ENCODE measurements around the gene CD36.

The CD36 gene

DNA sequence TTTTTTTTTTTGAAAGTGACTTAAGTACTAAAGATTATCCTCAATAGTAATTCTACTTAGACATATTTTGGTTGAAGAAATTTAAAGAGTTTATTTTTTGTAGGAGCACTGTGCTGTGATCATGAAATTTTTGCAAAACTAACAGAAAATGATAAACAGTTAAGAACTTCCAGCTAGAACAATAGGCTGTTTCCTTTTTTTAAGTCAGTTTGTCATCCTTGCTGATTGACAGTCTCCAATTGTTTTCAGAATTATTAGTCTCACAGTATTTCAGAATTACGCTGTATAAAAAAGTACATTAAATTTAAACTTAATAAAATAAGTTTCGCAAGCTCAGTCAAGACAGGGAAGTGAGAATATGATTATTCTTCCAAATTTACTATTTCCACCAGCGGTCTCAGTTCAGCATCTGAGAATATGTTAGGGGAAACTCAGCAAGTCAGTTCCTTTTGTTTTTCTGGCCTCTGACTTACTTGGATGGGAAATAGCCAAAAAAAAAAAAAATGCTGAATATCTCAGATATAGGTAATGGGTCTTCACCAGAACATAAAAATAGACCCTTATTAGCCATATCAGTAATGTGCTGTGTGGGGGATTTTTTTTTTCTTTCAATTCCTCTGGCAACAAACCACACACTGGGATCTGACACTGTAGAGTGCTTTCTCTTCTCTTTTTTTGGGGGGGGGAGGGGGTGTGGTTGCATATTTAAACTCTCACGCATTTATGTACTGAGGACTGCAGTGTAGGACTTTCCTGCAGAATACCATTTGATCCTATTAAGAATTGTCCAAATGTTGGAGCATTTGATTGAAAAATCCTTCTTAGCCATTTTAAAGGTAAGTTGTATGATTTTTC, at the start of gene CD36:
TSS of gene CD36 (plus strand) at position 732 of the 855 bp plus-strand sequence. CDS start 8,099 bp downstream, outside the sequence.
- H3K4me1 ChIP-seq (ENCODE audit: control insufficient read depth in 5 of 5, insufficient read depth in 5 of 5, low read length in 5 of 5), result peaks cover 5 to 46% (median 43%) of the 10 kb centered on the region in 5 donors
- no peaks in the 10 kb centered on the region for H3K27me3 ChIP-seq (ENCODE audit: control insufficient read depth in 5 of 5, insufficient read depth in 4 of 5, low read length in 5 of 5)
- peak within 1 kb of the TSS; percentile 75 to 91 (median 80) for H3K4me3 ChIP-seq (ENCODE audit: low read depth in 1 of 5, low read length in 5 of 5)
- no peaks in the 10 kb centered on the region for H3K36me3 ChIP-seq (ENCODE audit: control insufficient read depth in 5 of 5, insufficient read depth in 5 of 5, low read length in 5 of 5)
- H3K27ac ChIP-seq (ENCODE audit: low read depth, low read length), result peak within 1 kb of the TSS; percentile 100
- peak within 1 kb of the TSS; percentile 71 to 98 (median 88) for H3K9ac ChIP-seq (ENCODE audit: low read length in 5 of 5)
- no peaks in the 10 kb centered on the region for H3K9me3 ChIP-seq (ENCODE audit: control insufficient read depth in 5 of 5, low read length in 5 of 5)

GRCh38 chr7:80589631-80590030, 48.8 kb upstream of the CD36 start:
- H3K27ac ChIP-seq (ENCODE audit: low read depth, low read length), result peak overlapping the region; percentile 45

DNA sequence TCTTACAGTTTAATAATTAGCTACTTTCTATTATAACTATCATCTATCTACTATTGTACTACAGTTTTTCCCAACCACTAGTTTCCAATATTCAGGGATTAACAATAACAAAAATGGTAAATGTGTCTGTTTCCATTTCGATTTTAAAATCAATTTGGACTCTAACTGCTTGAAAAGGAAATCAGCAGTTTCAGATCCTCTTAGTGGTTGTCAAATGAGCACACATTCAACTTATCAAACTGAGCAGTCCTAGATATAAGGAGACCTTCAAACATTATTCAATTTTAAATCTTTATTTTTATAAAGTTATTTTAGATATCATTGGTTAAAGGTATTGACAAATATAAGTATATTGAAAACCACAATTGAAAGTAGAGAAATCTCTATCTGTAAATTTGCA, 46.8 kb upstream of the CD36 start:
- H3K36me3 ChIP-seq (ENCODE audit: control insufficient read depth in 5 of 5, insufficient read depth in 5 of 5, low read length in 5 of 5), result no peaks in the 10 kb centered on the region
- no peak overlapping the region for H3K4me3 ChIP-seq (ENCODE audit: low read depth in 1 of 5, low read length in 5 of 5)
- no peak overlapping the region for H3K27ac ChIP-seq (ENCODE audit: low read depth, low read length)
- H3K9ac ChIP-seq (ENCODE audit: low read length in 5 of 5), result no peak overlapping the region
- H3K4me1 ChIP-seq (ENCODE audit: control insufficient read depth in 5 of 5, insufficient read depth in 5 of 5, low read length in 5 of 5), result peaks cover 0 to 38% (median 25%) of the 10 kb centered on the region in 5 donors
- no peaks in the 10 kb centered on the region for H3K27me3 ChIP-seq (ENCODE audit: control insufficient read depth in 5 of 5, insufficient read depth in 4 of 5, low read length in 5 of 5)
- H3K9me3 ChIP-seq (ENCODE audit: control insufficient read depth in 5 of 5, low read length in 5 of 5), result no peaks in the 10 kb centered on the region

More at GRCh38 chr7:80589631-80590030, 48.8 kb upstream of the CD36 start:
- H3K4me3 ChIP-seq (ENCODE audit: low read depth in 1 of 5, low read length in 5 of 5), result no peak overlapping the region
- H3K9ac ChIP-seq (ENCODE audit: low read length in 5 of 5), result peak overlapping the region in 1 of 5 donors; percentile 38
- no peaks in the 10 kb centered on the region for H3K27me3 ChIP-seq (ENCODE audit: control insufficient read depth in 5 of 5, insufficient read depth in 4 of 5, low read length in 5 of 5)
- no peaks in the 10 kb centered on the region for H3K9me3 ChIP-seq (ENCODE audit: control insufficient read depth in 5 of 5, low read length in 5 of 5)
- H3K36me3 ChIP-seq (ENCODE audit: control insufficient read depth in 5 of 5, insufficient read depth in 5 of 5, low read length in 5 of 5), result no peaks in the 10 kb centered on the region
- H3K4me1 ChIP-seq (ENCODE audit: control insufficient read depth in 5 of 5, insufficient read depth in 5 of 5, low read length in 5 of 5), result peaks cover 0 to 32% (median 28%) of the 10 kb centered on the region in 5 donors

GRCh38 chr7:80593869-80594586, 44.4 kb upstream of the CD36 start:
- Histone ChIP-seq H3K27me3 (ENCODE audit: control insufficient read depth in 5 of 5, insufficient read depth in 4 of 5, low read length in 5 of 5) (no peaks in the 10 kb centered on the region), H3K27ac (ENCODE audit: low read depth, low read length) (peak overlapping the region; percentile 74), H3K4me1 (ENCODE audit: control insufficient read depth in 5 of 5, insufficient read depth in 5 of 5, low read length in 5 of 5) (peaks cover 0 to 57% (median 33%) of the 10 kb centered on the region in 5 donors), H3K9ac (ENCODE audit: low read length in 5 of 5) (no peak overlapping the region), H3K36me3 (ENCODE audit: control insufficient read depth in 5 of 5, insufficient read depth in 5 of 5, low read length in 5 of 5) (no peaks in the 10 kb centered on the region), H3K9me3 (ENCODE audit: control insufficient read depth in 5 of 5, low read length in 5 of 5) (no peaks in the 10 kb centered on the region), H3K4me3 (ENCODE audit: low read depth in 1 of 5, low read length in 5 of 5) (no peak overlapping the region)

GRCh38 chr7:80596933-80597517, 41.4 kb upstream of the CD36 start:
- H3K27ac ChIP-seq (ENCODE audit: low read depth, low read length), result peak overlapping the region; percentile 3
- no peaks in the 10 kb centered on the region for H3K27me3 ChIP-seq (ENCODE audit: control insufficient read depth in 5 of 5, insufficient read depth in 4 of 5, low read length in 5 of 5)
- no peaks in the 10 kb centered on the region for H3K36me3 ChIP-seq (ENCODE audit: control insufficient read depth in 5 of 5, insufficient read depth in 5 of 5, low read length in 5 of 5)
- H3K9ac ChIP-seq (ENCODE audit: low read length in 5 of 5), result no peak overlapping the region
- no peaks in the 10 kb centered on the region for H3K9me3 ChIP-seq (ENCODE audit: control insufficient read depth in 5 of 5, low read length in 5 of 5)
- peaks cover 0 to 60% (median 32%) of the 10 kb centered on the region in 5 donors for H3K4me1 ChIP-seq (ENCODE audit: control insufficient read depth in 5 of 5, insufficient read depth in 5 of 5, low read length in 5 of 5)
- H3K4me3 ChIP-seq (ENCODE audit: low read depth in 1 of 5, low read length in 5 of 5), result peak overlapping the region in 1 of 5 donors; percentile 18

GRCh38 chr7:80597875-80598274, 40.6 kb upstream of the CD36 start:
- Histone ChIP-seq H3K27me3 (ENCODE audit: control insufficient read depth in 5 of 5, insufficient read depth in 4 of 5, low read length in 5 of 5) (no peaks in the 10 kb centered on the region), H3K4me3 (ENCODE audit: low read depth in 1 of 5, low read length in 5 of 5) (no peak overlapping the region), H3K36me3 (ENCODE audit: control insufficient read depth in 5 of 5, insufficient read depth in 5 of 5, low read length in 5 of 5) (no peaks in the 10 kb centered on the region), H3K27ac (ENCODE audit: low read depth, low read length) (peak overlapping the region; percentile 3), H3K4me1 (ENCODE audit: control insufficient read depth in 5 of 5, insufficient read depth in 5 of 5, low read length in 5 of 5) (peaks cover 0 to 60% (median 32%) of the 10 kb centered on the region in 5 donors), H3K9ac (ENCODE audit: low read length in 5 of 5) (no peak overlapping the region), H3K9me3 (ENCODE audit: control insufficient read depth in 5 of 5, low read length in 5 of 5) (no peaks in the 10 kb centered on the region)

DNA sequence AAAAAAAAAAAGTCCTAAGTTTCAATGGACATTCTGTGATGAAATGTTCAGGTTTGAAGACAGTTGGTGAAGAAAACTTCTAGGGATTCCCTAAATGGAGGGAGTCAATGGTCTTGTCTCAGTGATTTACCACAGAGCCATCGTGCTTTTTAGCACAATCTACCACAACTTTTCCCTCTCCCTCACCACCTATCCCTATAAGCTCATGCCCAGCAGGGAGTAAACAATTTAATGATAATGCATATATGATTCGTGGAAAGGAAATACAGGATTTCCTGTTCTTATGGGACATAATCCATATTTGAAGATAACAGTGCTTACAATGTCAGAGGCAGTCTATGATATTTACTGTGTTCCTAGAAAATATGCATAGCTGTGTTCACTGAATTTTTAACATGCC, 38.4 kb upstream of the CD36 start:
- no peaks in the 10 kb centered on the region for H3K9me3 ChIP-seq (ENCODE audit: control insufficient read depth in 5 of 5, low read length in 5 of 5)
- H3K4me1 ChIP-seq (ENCODE audit: control insufficient read depth in 5 of 5, insufficient read depth in 5 of 5, low read length in 5 of 5), result peaks cover 0 to 48% (median 31%) of the 10 kb centered on the region in 5 donors
- no peak overlapping the region for H3K4me3 ChIP-seq (ENCODE audit: low read depth in 1 of 5, low read length in 5 of 5)
- H3K27me3 ChIP-seq (ENCODE audit: control insufficient read depth in 5 of 5, insufficient read depth in 4 of 5, low read length in 5 of 5), result no peaks in the 10 kb centered on the region
- peak overlapping the region; percentile 3 for H3K27ac ChIP-seq (ENCODE audit: low read depth, low read length)
- H3K36me3 ChIP-seq (ENCODE audit: control insufficient read depth in 5 of 5, insufficient read depth in 5 of 5, low read length in 5 of 5), result no peaks in the 10 kb centered on the region
- H3K9ac ChIP-seq (ENCODE audit: low read length in 5 of 5), result no peak overlapping the region

DNA sequence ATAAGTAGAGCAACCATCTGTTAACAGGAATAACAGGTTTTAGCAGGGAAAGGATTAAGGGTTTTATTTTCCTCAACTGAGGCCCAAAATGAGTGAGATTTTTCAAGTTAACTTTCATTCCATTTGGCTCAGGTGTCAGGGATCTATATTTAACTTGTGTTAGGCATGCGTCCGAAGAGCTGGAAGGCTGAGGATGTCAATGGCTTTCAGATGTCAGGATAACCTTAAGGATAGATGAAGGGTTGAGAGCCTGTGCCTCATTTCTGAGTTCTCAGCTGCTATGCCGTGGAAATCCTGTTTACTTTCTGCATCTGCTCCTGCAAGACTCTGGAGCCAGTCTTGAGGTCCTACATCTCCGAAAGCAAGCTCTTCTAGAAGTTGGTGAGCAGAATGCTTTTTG, 36.4 kb upstream of the CD36 start:
- H3K9me3 ChIP-seq (ENCODE audit: control insufficient read depth in 5 of 5, low read length in 5 of 5), result no peaks in the 10 kb centered on the region
- peak overlapping the region in 4 of 5 donors; percentile 31 to 62 (median 46) for H3K9ac ChIP-seq (ENCODE audit: low read length in 5 of 5)
- peak overlapping the region; percentile 38 to 63 (median 56) for H3K4me3 ChIP-seq (ENCODE audit: low read depth in 1 of 5, low read length in 5 of 5)
- peak overlapping the region; percentile 80 for H3K27ac ChIP-seq (ENCODE audit: low read depth, low read length)
- no peaks in the 10 kb centered on the region for H3K27me3 ChIP-seq (ENCODE audit: control insufficient read depth in 5 of 5, insufficient read depth in 4 of 5, low read length in 5 of 5)
- no peaks in the 10 kb centered on the region for H3K36me3 ChIP-seq (ENCODE audit: control insufficient read depth in 5 of 5, insufficient read depth in 5 of 5, low read length in 5 of 5)
- H3K4me1 ChIP-seq (ENCODE audit: control insufficient read depth in 5 of 5, insufficient read depth in 5 of 5, low read length in 5 of 5), result peaks cover 0 to 40% (median 28%) of the 10 kb centered on the region in 5 donors

DNA sequence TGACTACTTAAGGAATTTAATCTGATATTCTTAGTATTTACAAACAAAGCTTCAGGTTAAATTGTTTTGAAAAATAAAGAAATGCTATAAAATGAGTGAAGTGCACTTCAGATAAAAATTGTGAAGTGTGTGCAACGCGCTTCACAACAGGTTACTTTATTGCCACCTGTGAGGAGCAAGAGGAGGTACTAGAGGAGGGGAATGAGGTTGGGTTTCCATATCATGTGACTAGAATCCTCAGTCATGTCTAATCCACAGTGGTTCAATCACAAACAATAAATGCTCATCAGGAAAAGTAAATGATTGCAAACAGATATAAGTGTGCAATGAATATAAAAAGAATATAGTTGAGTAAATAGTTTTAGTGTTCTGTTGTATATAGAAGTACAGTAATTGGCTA, 34.5 kb upstream of the CD36 start:
- H3K9ac ChIP-seq (ENCODE audit: low read length in 5 of 5), result no peak overlapping the region
- no peaks in the 10 kb centered on the region for H3K36me3 ChIP-seq (ENCODE audit: control insufficient read depth in 5 of 5, insufficient read depth in 5 of 5, low read length in 5 of 5)
- H3K27me3 ChIP-seq (ENCODE audit: control insufficient read depth in 5 of 5, insufficient read depth in 4 of 5, low read length in 5 of 5), result no peaks in the 10 kb centered on the region
- peak overlapping the region; percentile 80 for H3K27ac ChIP-seq (ENCODE audit: low read depth, low read length)
- H3K4me1 ChIP-seq (ENCODE audit: control insufficient read depth in 5 of 5, insufficient read depth in 5 of 5, low read length in 5 of 5), result peaks cover 0 to 42% (median 19%) of the 10 kb centered on the region in 5 donors
- peak overlapping the region in 4 of 5 donors; percentile 48 to 63 (median 58) for H3K4me3 ChIP-seq (ENCODE audit: low read depth in 1 of 5, low read length in 5 of 5)
- H3K9me3 ChIP-seq (ENCODE audit: control insufficient read depth in 5 of 5, low read length in 5 of 5), result no peaks in the 10 kb centered on the region

Measured in subcutaneous abdominal adipose tissue (tissue), 5 donors.